HG02973 (cell line): ENCODE measurements around the gene ENG.
"Not testable (repeated sequence)": the region's sequence is repeated elsewhere in the genome, so short reads cannot be mapped to it uniquely, and the experiment has no call there.

Experiments used
- ATAC-seq: cut with Tn5 transposase; IDR thresholded peaks from one replicate; pipeline ENCODE4 v1.9.1; 2021; ENCODE audit warnings: moderate library complexity; ENCODE audit not compliant: unreplicated experiment

ENG gene

GRCh38 chr9:127846443-127847177 lies 7.8 kb downstream of the ENG start:
- ATAC-seq, result no peak

- not testable (repeated sequence) for ATAC-seq
These were observed 8.8 kb downstream of the ENG start for GRCh38 chr9:127845619-127846018.

- ATAC-seq, result no peak
These were observed 9.6 kb downstream of the ENG start for GRCh38 chr9:127844821-127845359.

- ATAC-seq, result no peak
These were observed 13.2 kb downstream of the ENG start for GRCh38 chr9:127841087-127841835.

DNA sequence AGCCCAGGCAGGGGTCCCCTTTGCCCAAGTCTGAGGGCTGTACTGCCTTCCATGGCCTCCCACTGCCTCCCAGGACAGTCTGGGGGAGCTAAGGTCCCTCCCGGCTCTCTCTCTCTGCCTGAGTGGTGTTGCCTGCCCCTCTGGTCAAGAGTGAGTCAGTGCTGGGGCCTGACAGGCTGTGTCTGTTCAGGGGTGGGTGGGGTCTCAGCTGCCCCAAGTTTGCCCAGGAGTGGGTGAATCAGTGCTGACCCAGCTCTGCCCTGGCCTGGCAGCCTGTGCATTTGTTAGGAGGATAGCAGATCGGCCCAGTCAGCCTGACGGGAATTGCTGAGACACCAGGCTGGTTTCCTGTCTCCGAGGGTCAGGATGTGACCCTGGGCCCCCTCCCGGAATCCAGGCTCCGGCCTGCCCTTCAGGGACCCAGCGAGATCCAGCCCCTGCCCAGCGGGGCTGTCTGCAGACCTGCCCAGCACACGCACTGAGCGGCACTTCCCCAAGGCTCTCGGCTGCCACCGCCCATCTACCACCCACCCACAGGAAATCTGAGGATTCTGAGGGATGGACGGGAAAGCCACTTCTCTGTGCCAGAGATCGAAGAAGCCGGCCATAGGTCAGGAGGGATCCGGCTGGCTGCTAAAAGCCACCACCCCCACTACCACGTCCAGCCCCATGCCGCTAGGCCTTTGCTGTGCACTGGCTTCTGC lies 15.9 kb downstream of the ENG start:
- no peak for ATAC-seq

DNA sequence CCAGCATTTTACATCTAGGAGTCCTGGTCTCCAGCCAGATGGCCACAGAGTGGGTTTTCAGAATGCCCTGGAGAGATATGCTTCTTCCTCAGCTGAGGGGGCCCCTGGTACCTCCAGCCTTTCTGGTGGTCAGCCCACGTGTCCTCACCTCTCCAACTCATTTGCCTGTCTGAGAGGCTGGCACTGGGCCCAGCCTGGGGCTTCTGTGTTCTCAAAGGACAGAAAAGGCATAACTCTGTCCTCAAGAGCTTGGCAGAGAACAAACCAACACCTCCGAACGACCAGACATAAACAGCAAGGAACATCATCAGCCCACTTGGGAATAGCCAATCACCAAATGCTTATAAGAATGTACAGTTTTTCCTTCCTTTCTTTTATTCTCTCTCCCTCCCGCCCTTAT lies 17.1 kb downstream of the ENG start:
- no peak for ATAC-seq

- not testable (repeated sequence) for ATAC-seq
These were observed 17.9 kb downstream of the ENG start for GRCh38 chr9:127836561-127836960.

DNA sequence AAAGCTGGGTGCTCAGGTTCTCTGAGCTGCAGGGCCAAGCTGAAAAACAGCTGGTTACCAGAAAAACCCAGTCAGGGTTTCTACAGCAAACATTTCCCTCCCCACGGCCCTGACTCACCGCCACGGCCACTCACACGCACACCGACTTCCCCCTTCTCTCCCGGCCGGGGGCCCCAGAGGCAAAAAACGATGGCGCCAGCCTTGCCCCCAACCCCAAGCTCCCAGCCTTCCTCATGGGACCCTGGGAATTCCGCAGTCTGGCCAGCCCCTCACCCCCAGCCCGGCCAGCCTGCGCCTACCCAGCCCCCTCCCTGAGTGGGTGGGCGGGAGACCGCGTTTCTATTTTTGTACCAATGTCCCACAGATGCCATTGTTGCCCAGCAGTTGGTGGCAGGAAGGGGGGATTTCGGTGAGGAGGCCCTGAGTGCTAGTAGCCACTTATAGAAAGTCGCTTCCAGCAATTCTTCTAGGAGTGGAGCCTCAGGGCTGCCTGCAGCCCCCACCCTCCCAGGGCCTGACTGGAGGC lies 18.4 kb downstream of the ENG start:
- no peak for ATAC-seq

DNA sequence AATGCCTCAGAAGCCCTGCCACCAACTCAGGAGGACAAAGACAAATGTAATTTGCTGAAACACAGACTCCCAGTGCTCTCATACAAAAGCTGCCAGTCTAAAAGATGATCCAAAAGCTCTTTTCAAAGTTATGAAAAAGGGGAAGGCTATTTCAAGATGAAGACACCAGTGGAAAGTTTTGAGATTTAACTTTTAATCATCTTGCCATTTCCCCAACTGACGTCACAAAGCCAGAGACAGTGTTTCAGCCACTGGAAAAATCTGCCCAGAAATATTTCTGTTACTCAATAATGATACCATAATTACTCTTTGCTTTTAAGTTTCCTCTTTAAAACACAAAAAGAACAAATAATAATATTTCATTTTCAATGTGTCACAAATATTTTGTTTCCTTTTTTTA lies 20.9 kb downstream of the ENG start:
- ATAC-seq, result no peak

DNA sequence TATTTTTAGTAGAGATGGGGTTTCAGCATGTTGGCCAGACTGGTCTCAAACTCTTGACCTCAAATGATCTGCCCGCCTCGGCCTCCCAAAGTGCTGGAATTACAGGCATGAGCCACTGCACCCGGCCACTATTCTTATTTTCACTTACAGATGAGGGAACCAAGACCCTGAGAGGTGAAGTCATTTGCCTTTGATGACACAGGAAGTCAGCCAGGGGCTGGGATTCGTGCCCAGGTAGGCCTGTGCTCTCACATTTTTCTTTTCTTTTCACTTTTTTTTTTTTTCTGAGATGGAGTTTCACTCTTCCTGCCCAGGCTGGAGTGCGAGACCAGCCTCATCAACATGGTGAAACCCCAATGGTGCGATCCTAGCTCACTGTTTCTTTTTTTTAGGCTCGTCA lies 22.2 kb downstream of the ENG start:
- no peak for ATAC-seq

- no peak for ATAC-seq
These were observed 25.1 kb downstream of the ENG start for GRCh38 chr9:127829205-127829906.

GRCh38 chr9:127828262-127829031 lies 26.0 kb downstream of the ENG start:
- no peak for ATAC-seq

GRCh38 chr9:127826253-127826913 lies 28.1 kb downstream of the ENG start:
- no peak for ATAC-seq

GRCh38 chr9:127825319-127826051 lies 29.0 kb downstream of the ENG start:
- no peak for ATAC-seq

- ATAC-seq, result no peak
These were observed 32.4 kb downstream of the ENG start for GRCh38 chr9:127822108-127822507.

GRCh38 chr9:127818574-127818973 lies 35.9 kb downstream of the ENG start:
- no peak for ATAC-seq

DNA sequence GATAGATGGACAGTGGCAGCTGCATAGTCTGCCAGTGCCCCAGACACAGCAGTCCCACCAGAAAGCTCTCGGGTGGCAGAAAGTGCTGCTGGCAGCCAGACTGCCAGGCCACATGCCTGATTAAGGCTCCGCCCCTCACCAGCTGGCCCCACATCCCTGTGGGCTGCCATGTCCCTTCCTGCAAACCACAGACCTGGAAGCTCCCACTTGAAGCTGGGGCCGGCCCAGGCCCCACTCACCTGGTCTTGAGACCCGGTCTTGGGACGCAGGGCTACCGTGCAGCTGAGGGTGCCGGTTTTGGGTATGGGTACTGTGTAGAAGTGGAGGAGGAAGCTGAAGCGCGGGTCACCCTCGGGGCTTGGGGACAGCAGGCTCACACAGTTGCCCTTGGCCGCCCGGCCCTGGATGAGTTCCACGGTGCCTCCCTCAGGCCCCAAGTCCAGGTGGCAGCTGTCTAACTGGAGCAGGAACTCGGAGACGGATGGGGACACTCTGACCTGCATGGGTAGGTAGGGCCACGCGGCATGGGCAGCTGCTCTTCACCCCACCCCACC lies 36.5 kb downstream of the ENG start:
- no peak for ATAC-seq

DNA sequence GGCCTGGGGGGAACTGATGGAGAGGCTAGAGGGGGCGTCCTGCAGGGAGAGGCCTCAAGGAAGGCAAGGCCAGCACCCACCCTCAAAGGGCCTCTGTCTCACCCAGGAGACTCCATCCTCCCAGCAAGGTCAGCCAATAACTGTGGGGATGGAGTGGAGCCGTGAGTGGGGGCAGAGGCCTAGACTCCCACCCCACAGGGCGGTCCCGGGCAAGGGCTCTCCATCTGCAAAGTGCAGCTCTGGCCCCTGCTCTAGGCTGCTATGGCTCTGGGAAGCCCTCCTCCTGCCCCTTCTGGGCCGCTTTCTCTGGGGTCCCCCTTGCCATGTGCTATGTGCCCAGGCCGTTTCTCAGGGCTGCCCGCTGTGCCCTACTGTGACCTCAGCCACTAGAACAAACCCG lies 37.7 kb downstream of the ENG start:
- ATAC-seq, result no peak

DNA sequence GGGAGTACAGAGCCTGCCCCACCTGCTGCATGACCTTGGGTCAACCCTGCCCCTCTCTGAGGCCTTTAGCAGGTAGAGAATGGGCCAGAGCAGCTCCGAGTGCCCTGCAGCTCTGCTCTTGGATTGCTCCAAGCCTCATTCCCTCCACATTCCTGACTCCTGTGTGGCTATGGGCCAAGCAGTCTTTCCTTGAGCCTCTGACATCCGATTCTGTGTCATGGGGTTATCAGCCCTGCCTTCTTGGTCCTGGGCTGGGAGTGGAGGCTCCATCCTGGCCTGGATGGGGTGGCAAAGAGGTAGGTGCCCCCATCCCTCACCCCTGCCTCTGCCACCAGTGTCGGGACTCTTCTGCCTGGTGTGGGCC lies 38.1 kb downstream of the ENG start:
- ATAC-seq, result no peak
